Skeletal muscle tissue (tissue), 5 donors: ENCODE measurements around the gene MEG3. TPM values are rescaled to one million over a fixed set of nuclear protein-coding genes. Genes with fewer than 3 reads are reported as not detected.

Experiments used
- H3K27ac ChIP-seq: one replicate; pipeline ENCODE4 v1.7.0; 2013; ENCODE audit warnings: mild to moderate bottlenecking, low read depth, low read length, inconsistent platforms
- H3K27me3 ChIP-seq, 3 donors: one replicate each; pipeline ENCODE4 v1.7.0; 2013; ENCODE audit warnings: low read length in 3 of 3; ENCODE audit not compliant: control insufficient read depth in 3 of 3, insufficient read depth in 3 of 3
- H3K36me3 ChIP-seq, 3 donors: one replicate each; pipeline ENCODE4 v1.7.0; 2013; ENCODE audit warnings: low read length in 3 of 3; ENCODE audit not compliant: control insufficient read depth in 3 of 3, insufficient read depth in 3 of 3
- H3K4me1 ChIP-seq, 3 donors: one replicate each; pipeline ENCODE4 v1.7.0; 2013; ENCODE audit warnings: low read length in 3 of 3, mild to moderate bottlenecking in 3 of 3; ENCODE audit not compliant: control insufficient read depth in 3 of 3, insufficient read depth in 3 of 3
- H3K4me3 ChIP-seq, 3 donors: one replicate each; pipeline ENCODE4 v1.7.0; 2013; ENCODE audit warnings: low read length in 3 of 3
- H3K9ac ChIP-seq, 3 donors: one replicate each; pipeline ENCODE4 v1.7.0; 2013; ENCODE audit warnings: low read length in 3 of 3, mild to moderate bottlenecking in 3 of 3, moderate library complexity in 2 of 3, low read depth in 1 of 3
- H3K9me3 ChIP-seq, 3 donors: one replicate each; pipeline ENCODE4 v1.7.0; 2013; ENCODE audit warnings: low read length in 3 of 3; ENCODE audit not compliant: control insufficient read depth in 3 of 3
- small RNA-seq: library from RNA; depleted of rRNA; stranded (forward); fragments of <200 nt; gene quantifications from one replicate; pipeline ENCODE3, GENCODE V24; 2014
- total RNA-seq: library from RNA; depleted of rRNA; stranded (reverse); fragments of >200 nt; gene quantifications from one replicate; pipeline ENCODE4 v1.2.3, GENCODE V29; 2014
- donor health status: Osteomylitis.

Gene MEG3
- total RNA-seq, 1 donor from 2014 or later: 587 TPM

- no peaks in the 10 kb centered on the region for H3K9me3 ChIP-seq
- H3K27me3 ChIP-seq: peaks cover 17 to 18% (median 17%) of the 10 kb centered on the region in 3 donors
- H3K27ac ChIP-seq: no peak overlapping the region
- no peaks in the 10 kb centered on the region for H3K4me1 ChIP-seq
- no peaks in the 10 kb centered on the region for H3K36me3 ChIP-seq
- H3K4me3 ChIP-seq: no peak overlapping the region
- no peak overlapping the region for H3K9ac ChIP-seq
These were observed 83.5 kb downstream of the MEG3 start for GRCh38 chr14:100909439-100909838.

Small RNAs within 50 kb of the gene (small RNA-seq; reads per million reads assigned to genes)
- not detected for gene AL117190.3
- not detected for gene MIR127
- not detected for gene MIR136
- not detected for gene MIR2392
- gene MIR337: 148 reads per million, percentile 97 among the genes with 10 or more reads in this experiment
- not detected for gene MIR431
- gene MIR432: not detected
- gene MIR433: not detected
- gene MIR493: 2,562 reads per million, percentile 99 among the genes with 10 or more reads in this experiment
- gene RF01928: not detected
- not detected for gene RF02145
- gene SNORD112: 15.5 reads per million, percentile 93 among the genes with 10 or more reads in this experiment

Other genes with a start within 250 kb of the MEG3 start
- gene BEGAIN, start 238.7 kb upstream of the MEG3 start, total RNA-seq: 1.0 TPM
- gene DLK1, start 99.2 kb upstream of the MEG3 start, total RNA-seq: 283 TPM
- gene RTL1, start 77.6 kb downstream of the MEG3 start, total RNA-seq: 9.4 TPM